B cell (primary cell): Measurements from ENCODE around the gene MRPL17. TPM values are rescaled to one million over a fixed set of nuclear protein-coding genes. Genes with fewer than 3 reads are reported as not detected.

Experiments used
- ATAC-seq: fragments of 200-7000 bp; cut with Tn5 transposase; one replicate; pipeline ENCODE4 v1.10.0; 2021; ENCODE audit warnings: low read depth, mild to moderate bottlenecking, moderate number of reproducible peaks, moderate library complexity
- CTCF ChIA-PET: fragments of 350-600 bp; sonication (Branson Sonifier 250); formaldehyde crosslinking; loops from one replicate; lab custom pipeline; 2021; ENCODE audit warnings: antibody characterized with exemption, inconsistent platforms; lab: Charles Lee
- POLR2A ChIA-PET: fragments of 350-600 bp; sonication (Branson Sonifier 250); formaldehyde crosslinking; loops from one replicate; lab custom pipeline; 2021; ENCODE audit warnings: antibody characterized with exemption; lab: Charles Lee
- DNase-seq: peaks from one replicate; pipeline ENCODE4 v3.0.0; 2013
- H2AFZ ChIP-seq: 2 replicates; pipeline ENCODE4 v1.6.1; 2012; ENCODE audit warnings: mild to moderate bottlenecking, low read depth, low read length; ENCODE audit not compliant: insufficient read depth, poor library complexity, severe bottlenecking
- H3K27ac ChIP-seq, 2 donors: 1 replicate in 1 of 2; 2 replicates in 1 of 2; pipeline ENCODE4 v1.5.1; 2012 to 2013; ENCODE audit warnings: low read length in 2 of 2, mild to moderate bottlenecking in 2 of 2, moderate library complexity in 1 of 2
- H3K27me3 ChIP-seq, 4 experiments: fragments of 200-600 bp in 1 of 4; sonication (generic) in 1 of 4; replicated peaks in 1 of 4; 1 replicate in 2 of 4; 2 replicates in 2 of 4; pipeline versions ENCODE4 v1.6.1 to v1.7.0; 2013 to 2016; ENCODE audit warnings: low read length in 3 of 4, mild to moderate bottlenecking in 2 of 4, mixed read lengths in 1 of 4, moderate library complexity in 1 of 4; ENCODE audit not compliant: insufficient read depth in 4 of 4, control insufficient read depth in 3 of 4; ENCODE audit errors: control extremely low read depth in 1 of 4
- H3K36me3 ChIP-seq, 2 experiments: replicated peaks in 1 of 2; 1 replicate in 1 of 2; 2 replicates in 1 of 2; pipeline versions ENCODE4 v1.6.1 to v1.7.1; 2013; ENCODE audit warnings: low read length in 1 of 2; ENCODE audit not compliant: insufficient read depth in 2 of 2, control insufficient read depth in 1 of 2; ENCODE audit errors: control extremely low read depth in 1 of 2, extremely low read depth in 1 of 2
- H3K4me1 ChIP-seq, 2 donors: fragments of 200-600 bp in 1 of 2; sonication (generic) in 1 of 2; 1 replicate in 1 of 2; 2 replicates in 1 of 2; pipeline versions ENCODE4 v1.5.1 to v1.6.1; 2013 to 2017; ENCODE audit warnings: low read length in 2 of 2; ENCODE audit not compliant: control insufficient read depth in 2 of 2, insufficient read depth in 2 of 2
- H3K4me2 ChIP-seq: replicated peaks from 2 replicates; pipeline ENCODE3; 2012; ENCODE audit warnings: mild to moderate bottlenecking, low read depth, low read length; ENCODE audit not compliant: poor library complexity, severe bottlenecking
- H3K4me3 ChIP-seq, 5 experiments: fragments of 200-600 bp in 1 of 5; sonication (generic) in 1 of 5; 1 replicate in 3 of 5; 2 replicates in 2 of 5; pipeline versions ENCODE4 v1.5.1 to v1.7.0; 2011 to 2016; ENCODE audit warnings: low read length in 4 of 5, mild to moderate bottlenecking in 4 of 5, low read depth in 2 of 5, control low read depth in 1 of 5, moderate library complexity in 1 of 5; ENCODE audit not compliant: insufficient read depth in 1 of 5; ENCODE audit errors: control extremely low read depth in 1 of 5, extremely low read depth in 1 of 5
- H3K79me2 ChIP-seq: fragments of 200-600 bp; sonication (generic); one replicate; pipeline ENCODE4 v1.6.0; 2016; ENCODE audit warnings: low read length; ENCODE audit not compliant: control insufficient read depth, insufficient read depth
- H3K9ac ChIP-seq: fragments of 200-600 bp; sonication (generic); 2 replicates; pipeline ENCODE4 v1.6.1; 2017; ENCODE audit warnings: mild to moderate bottlenecking, low read length, moderate library complexity
- H3K9me3 ChIP-seq, 3 donors: one replicate each; pipeline versions ENCODE4 v1.6.1 to v1.7.1; 2013; ENCODE audit warnings: low read length in 2 of 3; ENCODE audit not compliant: control insufficient read depth in 2 of 3, insufficient read depth in 1 of 3; ENCODE audit errors: control extremely low read depth in 1 of 3
- H4K20me1 ChIP-seq: 2 replicates; pipeline ENCODE4 v1.6.0; 2012; ENCODE audit warnings: mild to moderate bottlenecking, low read length; ENCODE audit not compliant: insufficient read depth, control insufficient read depth, poor library complexity, severe bottlenecking
- H3K27ac Mint-ChIP-seq: one replicate; pipeline ENCODE4 v1.8.0; 2021; ENCODE audit warnings: mixed read lengths
- H3K27me3 Mint-ChIP-seq: one replicate; pipeline ENCODE4 v1.8.0; 2021; ENCODE audit warnings: mixed read lengths
- H3K4me1 Mint-ChIP-seq: one replicate; pipeline ENCODE4 v1.8.0; 2021; ENCODE audit warnings: mixed read lengths
- H3K4me3 Mint-ChIP-seq: one replicate; pipeline ENCODE4 v1.8.0; 2021; ENCODE audit warnings: mixed read lengths
- H3K9me3 Mint-ChIP-seq: one replicate; pipeline ENCODE4 v1.8.0; 2022; ENCODE audit warnings: mixed read lengths; ENCODE audit not compliant: insufficient read depth
- CTCF ChIP-seq: fragments of 200-600 bp; IDR thresholded peaks from one replicate; pipeline ENCODE4 v1.8.0; 2022; ENCODE audit warnings: antibody characterized with exemption, mild to moderate bottlenecking
- EZH2 ChIP-seq: IDR thresholded peaks from 2 replicates; pipeline ENCODE4 v1.6.1; 2012; ENCODE audit warnings: borderline replicate concordance, low read depth, mild to moderate bottlenecking, moderate library complexity, low read length; ENCODE audit not compliant: insufficient read depth, poor library complexity, severe bottlenecking
- WGBS: methylation state at CpG from one replicate; pipeline ENCODE4 v1.1.5; 2013; ENCODE audit warnings: missing lambda C conversion rate; ENCODE audit not compliant: insufficient coverage; 5-methylcytosine and 5-hydroxymethylcytosine counted together
- intact Hi-C: fragments of 100-400 bp; cut with micrococcal nuclease; formaldehyde crosslinking; loops from one replicate; pipeline ENCODE4 v1.10.0; 2022
- polyA plus RNA-seq: library from polyadenylated mRNA; depleted of rRNA; stranded (reverse); fragments of >200 nt; gene quantifications from 2 replicates; pipeline ENCODE4 v1.2.3, GENCODE V29; 2012
- total RNA-seq, 2 donors: library from RNA; stranded (reverse); fragments of 120-200 nt in 1 of 2; gene quantifications; 1 replicate in 1 of 2; 2 replicates in 1 of 2; pipeline versions ENCODE4 v1.2.3 to v1.2.4, GENCODE V29; 2013 to 2022

MRPL17 gene
- total and polyA plus RNA-seq, 2 donors (not counting 1 experiment from before 2014, with no cell fraction given): 9.9 to 18.2 TPM

GRCh38 chr11:6670202-6670830 lies 12.8 kb downstream of the MRPL17 start:
- Histone ChIP-seq H3K27ac (no peak overlapping the region), H3K9me3 (no peaks in the 10 kb centered on the region), H3K9ac (no peak overlapping the region), H3K27me3 (no peaks in the 10 kb centered on the region), H3K36me3 (no peaks in the 10 kb centered on the region), H3K4me2 (no peak overlapping the region), H3K4me1 (peaks cover 0 to 5% of the 10 kb centered on the region in 2 donors), H3K4me3 (no peak overlapping the region), H3K79me2 (no peaks in the 10 kb centered on the region), H4K20me1 (no peaks in the 10 kb centered on the region), H2AFZ (no peak overlapping the region)
- CTCF ChIA-PET: interaction anchor here (2.2 kb wide), 1 partner anchor 13 kb away, joined by 11 read pairs; the partner anchor contains the start of gene MRPL17
- no peaks in the 10 kb centered on the region for H3K9me3 Mint-ChIP-seq
- intact Hi-C loops: no loop called here
- WGBS: 80% methylated on average over 1 of the region's 6 CpGs
- DNase-seq (no peak), ATAC-seq (no peak)
- H3K27me3 Mint-ChIP-seq: peaks cover 6% of the 10 kb centered on the region
- H3K4me3 Mint-ChIP-seq: no peak overlapping the region
- POLR2A ChIA-PET: interaction anchor here (0.7 kb wide), 1 partner anchor 14 kb away, joined by 8 read pairs; no protein-coding TSS in a partner anchor
- no peak overlapping the region for H3K27ac Mint-ChIP-seq
- peaks cover 5% of the 10 kb centered on the region for H3K4me1 Mint-ChIP-seq
- TF ChIP-seq EZH2: no peak
- no peak for TF ChIP-seq CTCF
